RWPE1 (cell line): ENCODE measurements around the gene GGCT.
"Not testable (repeated sequence)": the region's sequence is repeated elsewhere in the genome, so short reads cannot be mapped to it uniquely, and the experiment has no call there.

ENCODE experiments used
- CTCF ChIA-PET: fragments of 350-600 bp; sonication (Branson Sonifier 250); formaldehyde crosslinking; extraction: SDS; loops from one replicate; lab custom pipeline; 2021; lab: Yijun Ruan, JAX
- POLR2A ChIA-PET: fragments of 400-600 bp; formaldehyde crosslinking; extraction: SDS; loops from one replicate; lab custom pipeline; 2020; ENCODE audit warnings: antibody characterized with exemption; ENCODE audit not compliant: low non-redundant PET; lab: Yijun Ruan, JAX
- DNase-seq: peaks from one replicate; pipeline ENCODE4 v3.0.0; 2012; ENCODE audit warnings: low spot score
- H3K27ac ChIP-seq: fragments of 450-650 bp; 2 replicates; pipeline ENCODE4 v1.5.1; 2017
- TF ChIP-seq, protein P1 (sequence below): fragments of 450-650 bp; conservative IDR thresholded peaks from 2 replicates; pipeline ENCODE4 v1.5.1; 2017; ENCODE audit warnings: low read depth, mild to moderate bottlenecking

The GGCT gene

DNA sequence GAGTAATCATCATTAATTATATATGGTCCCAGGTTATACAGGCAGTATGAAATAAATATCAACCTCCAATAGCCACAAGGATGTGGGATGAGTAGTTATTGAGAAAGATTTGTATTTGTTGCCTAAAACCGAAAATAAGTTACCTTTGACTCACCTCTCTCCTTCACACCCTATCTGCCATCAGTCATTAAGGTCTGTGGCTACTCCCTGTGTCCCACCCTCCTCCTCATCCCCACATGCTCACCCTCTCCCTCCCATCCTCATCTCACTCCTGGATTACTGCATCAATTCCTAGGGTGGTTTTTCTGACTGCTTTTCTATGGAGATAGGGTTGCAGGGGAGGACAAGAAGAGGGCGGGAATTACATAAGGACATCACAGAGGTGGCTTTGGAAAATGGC is 9.1 kb upstream of the GGCT start:
- ChIA-PET CTCF (no interaction called here), POLR2A (no interaction called here)
- TF ChIP-seq, protein P1, sequence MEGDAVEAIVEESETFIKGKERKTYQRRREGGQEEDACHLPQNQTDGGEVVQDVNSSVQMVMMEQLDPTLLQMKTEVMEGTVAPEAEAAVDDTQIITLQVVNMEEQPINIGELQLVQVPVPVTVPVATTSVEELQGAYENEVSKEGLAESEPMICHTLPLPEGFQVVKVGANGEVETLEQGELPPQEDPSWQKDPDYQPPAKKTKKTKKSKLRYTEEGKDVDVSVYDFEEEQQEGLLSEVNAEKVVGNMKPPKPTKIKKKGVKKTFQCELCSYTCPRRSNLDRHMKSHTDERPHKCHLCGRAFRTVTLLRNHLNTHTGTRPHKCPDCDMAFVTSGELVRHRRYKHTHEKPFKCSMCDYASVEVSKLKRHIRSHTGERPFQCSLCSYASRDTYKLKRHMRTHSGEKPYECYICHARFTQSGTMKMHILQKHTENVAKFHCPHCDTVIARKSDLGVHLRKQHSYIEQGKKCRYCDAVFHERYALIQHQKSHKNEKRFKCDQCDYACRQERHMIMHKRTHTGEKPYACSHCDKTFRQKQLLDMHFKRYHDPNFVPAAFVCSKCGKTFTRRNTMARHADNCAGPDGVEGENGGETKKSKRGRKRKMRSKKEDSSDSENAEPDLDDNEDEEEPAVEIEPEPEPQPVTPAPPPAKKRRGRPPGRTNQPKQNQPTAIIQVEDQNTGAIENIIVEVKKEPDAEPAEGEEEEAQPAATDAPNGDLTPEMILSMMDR = no peak
- DNase-seq = no peak
- no peak overlapping the region for H3K27ac ChIP-seq

DNA sequence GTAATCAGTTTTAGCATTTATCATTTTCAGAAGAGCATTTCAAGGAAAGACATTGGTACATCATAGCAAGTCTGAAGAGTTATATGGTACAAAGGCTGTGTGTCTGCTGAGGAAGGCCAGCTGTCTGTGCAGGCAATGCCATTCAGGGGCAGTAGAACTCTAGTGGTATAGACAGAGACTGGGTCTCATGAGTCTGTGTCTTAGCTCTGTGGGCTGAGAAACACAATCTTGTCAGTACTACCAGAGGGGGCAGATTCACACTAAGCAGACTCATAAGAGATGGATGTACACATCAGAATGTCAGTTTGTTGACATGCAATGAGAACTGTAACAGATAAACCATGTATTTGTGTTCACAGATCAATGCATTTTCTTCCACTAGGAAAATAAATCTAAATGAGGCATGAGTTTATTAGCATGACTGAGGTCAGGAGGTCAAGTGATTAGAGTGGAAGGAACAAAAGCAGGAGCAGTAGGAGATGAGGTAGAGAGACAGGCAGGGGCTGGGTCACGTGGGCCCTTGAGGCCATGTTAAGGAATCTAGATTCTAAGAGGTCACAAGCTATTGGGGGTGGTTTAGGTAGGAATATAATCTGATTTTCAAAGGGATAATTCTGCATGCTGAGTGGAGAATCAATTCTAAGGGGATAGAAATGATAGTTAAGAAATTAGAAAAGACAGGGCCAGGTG is 7.5 kb upstream of the GGCT start:
- POLR2A ChIA-PET = no interaction called here
- TF ChIP-seq, protein P1 = no peak
- no peak overlapping the region for H3K27ac ChIP-seq
- DNase-seq = no peak
- CTCF ChIA-PET = interaction anchor here (0.6 to 3.1 kb wide), 3 partner anchors 52 to 432 kb away, joined by 4 to 17 read pairs (median 5); no protein-coding TSS in a partner anchor

DNA sequence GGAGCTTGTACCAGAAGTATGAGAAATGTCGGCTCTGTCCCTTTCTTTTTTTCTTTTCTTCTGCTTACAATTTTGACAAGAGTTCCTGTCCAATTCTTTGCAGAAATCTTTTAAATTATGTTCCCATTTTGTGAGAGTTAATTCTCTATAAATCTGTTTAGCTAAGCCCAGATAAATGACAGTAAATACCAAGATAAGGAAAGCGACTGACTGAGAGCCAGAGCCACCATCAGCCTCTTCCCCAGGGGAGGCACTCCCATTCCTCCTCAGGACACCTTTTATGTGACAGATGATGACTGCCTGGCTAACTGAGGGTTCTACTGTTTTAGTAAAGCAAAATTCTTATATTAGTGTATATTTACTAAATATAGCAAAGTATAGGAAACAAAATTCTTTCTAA is 6.9 kb upstream of the GGCT start:
- TF ChIP-seq, protein P1 = no peak
- no peak for DNase-seq
- no peak overlapping the region for H3K27ac ChIP-seq
- ChIA-PET CTCF (interaction anchor here (1.6 to 3.1 kb wide), 2 partner anchors 53 to 59 kb away, joined by 5 to 17 read pairs; no protein-coding TSS in a partner anchor), POLR2A (no interaction called here)

- TF ChIP-seq, protein P1 = peak; percentile 83
- H3K27ac ChIP-seq = no peak overlapping the region
- ChIA-PET CTCF (interaction anchor here (0.6 to 3.1 kb wide), 8 partner anchors 8 to 624 kb away, joined by 3 to 17 read pairs (median 3); no protein-coding TSS in a partner anchor), POLR2A (no interaction called here)
- DNase-seq = peak; percentile 15
Measured at GRCh38 chr7:30510124-30511075, 5.8 kb upstream of the GGCT start.

- H3K27ac ChIP-seq, DNase-seq, POLR2A ChIA-PET: not testable (repeated sequence)
- CTCF ChIA-PET = interaction anchor here (0.6 to 3.1 kb wide), 2 partner anchors 9 to 55 kb away, joined by 3 to 17 read pairs; no protein-coding TSS in a partner anchor
Measured at GRCh38 chr7:30509171-30509857, 4.7 kb upstream of the GGCT start.

GRCh38 chr7:30507346-30507900 is 2.8 kb upstream of the GGCT start:
- CTCF ChIA-PET = interaction anchor here (0.6 to 0.9 kb wide), 2 partner anchors 16 to 61 kb away, joined by 3 read pairs; no protein-coding TSS in a partner anchor
- POLR2A ChIA-PET, H3K27ac ChIP-seq, DNase-seq: not testable (repeated sequence)
